HG03025 (cell line): ENCODE data around the gene CDC42BPB.

Source experiments
- ATAC-seq: cut with Tn5 transposase; IDR thresholded peaks from one replicate; pipeline ENCODE4 v1.9.1; 2021; ENCODE audit warnings: mild to moderate bottlenecking, moderate library complexity; ENCODE audit not compliant: unreplicated experiment, low FRiP score

CDC42BPB gene

DNA sequence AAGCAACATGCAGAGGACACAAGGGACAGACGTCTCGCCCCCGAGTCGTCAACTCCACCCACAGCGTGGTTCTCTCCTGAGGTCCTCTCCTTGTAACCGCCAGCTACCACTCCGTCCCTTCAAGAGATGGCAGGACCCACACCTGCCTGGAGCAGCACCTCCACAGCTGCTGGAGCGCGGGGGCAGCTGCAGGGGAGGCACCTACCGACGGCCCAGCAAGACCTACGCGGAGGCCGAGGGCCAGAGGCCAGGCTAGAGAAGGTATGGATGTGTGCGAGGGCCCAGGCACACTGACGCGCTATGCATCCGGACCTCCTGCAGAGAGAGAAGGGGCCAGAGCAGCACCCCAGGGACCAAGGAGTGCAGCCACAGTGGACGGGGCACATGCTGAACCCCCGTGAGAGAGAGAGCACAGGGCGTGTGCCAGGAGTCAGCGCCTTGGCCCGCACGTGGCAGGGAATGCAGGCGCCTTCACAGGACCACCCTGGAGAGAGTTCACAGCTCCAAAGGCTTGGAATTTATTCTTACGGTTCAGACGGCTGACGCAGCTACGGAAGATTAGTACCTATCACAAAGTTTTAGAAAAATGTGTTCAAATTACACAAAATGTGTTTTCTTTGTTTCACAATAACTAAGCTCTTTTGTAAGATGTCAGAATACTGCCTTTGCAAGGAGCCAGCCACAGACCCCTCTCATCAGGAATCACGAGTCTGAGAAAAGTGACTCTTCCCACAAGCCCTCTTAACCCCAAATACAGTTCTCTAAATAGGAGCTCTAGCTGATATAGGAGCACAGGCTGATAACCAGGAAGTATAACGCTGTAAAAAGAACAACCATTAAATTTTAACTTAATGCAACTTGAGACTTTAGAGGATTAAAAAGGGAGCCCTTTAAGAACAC, 36.8 kb downstream of the CDC42BPB start:
- ATAC-seq, result no peak

- no peak for ATAC-seq
Observed at GRCh38 chr14:103019826-103020225, 37.5 kb downstream of the CDC42BPB start.

DNA sequence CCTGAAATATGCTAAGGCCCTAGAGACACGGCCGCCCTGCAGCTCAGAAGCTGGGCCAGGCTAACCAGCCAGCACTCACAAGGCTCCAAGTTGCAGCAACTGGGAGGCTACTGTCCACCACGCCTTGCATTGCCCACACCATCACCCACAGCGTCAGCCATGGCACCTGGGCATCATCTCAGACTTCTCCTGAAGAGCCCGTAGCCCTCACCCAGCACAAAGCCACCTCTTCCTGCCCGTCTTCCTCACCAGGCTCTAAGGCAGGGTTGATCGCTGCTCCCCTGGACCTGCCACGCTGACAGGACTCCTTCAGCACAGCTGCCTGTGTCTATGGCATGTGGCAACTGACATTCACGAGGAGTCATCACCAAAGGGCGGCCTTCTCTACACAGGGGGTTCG, 38.1 kb downstream of the CDC42BPB start:
- no peak for ATAC-seq

DNA sequence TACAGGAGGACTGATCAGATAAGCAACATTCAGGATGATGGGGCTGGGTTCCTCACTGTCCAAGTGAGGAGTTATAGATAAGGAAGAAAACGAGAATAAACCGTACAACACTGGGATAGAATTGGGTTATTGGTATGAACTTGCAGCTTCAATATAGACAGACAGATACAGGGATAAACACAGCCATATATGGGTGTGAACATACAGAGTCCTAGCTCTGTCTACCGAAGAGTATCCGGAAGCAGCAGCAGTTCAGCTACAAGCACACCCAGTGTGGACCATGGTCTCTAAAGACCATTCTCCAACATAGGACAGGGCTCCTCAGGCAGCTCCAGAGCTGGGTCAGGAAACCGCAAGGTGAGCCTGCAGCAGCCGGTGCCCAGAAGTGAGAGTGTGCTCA, 40.8 kb downstream of the CDC42BPB start:
- no peak for ATAC-seq

GRCh38 chr14:103016071-103016470, 41.3 kb downstream of the CDC42BPB start:
- no peak for ATAC-seq

DNA sequence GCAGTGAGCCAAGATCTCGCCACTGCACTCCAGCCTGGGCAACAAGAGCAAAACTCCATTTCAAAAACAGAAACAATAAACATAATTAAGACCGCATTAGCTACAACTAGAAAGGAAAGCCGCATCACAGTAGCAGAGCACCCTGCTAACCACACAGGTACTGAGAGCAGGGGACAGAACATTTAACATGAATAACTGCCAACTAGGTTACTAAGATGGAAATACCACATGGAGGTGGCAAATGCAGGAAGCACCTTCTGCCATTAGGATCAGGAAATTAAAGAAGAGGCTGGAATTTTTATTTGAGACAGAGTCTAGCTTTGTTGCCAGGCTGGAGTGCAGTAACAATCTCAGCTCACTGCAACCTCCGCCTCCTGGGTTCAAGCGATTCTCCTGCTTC, 41.9 kb downstream of the CDC42BPB start:
- no peak for ATAC-seq

- no peak for ATAC-seq
Observed at GRCh38 chr14:103014466-103015228, 42.7 kb downstream of the CDC42BPB start.

DNA sequence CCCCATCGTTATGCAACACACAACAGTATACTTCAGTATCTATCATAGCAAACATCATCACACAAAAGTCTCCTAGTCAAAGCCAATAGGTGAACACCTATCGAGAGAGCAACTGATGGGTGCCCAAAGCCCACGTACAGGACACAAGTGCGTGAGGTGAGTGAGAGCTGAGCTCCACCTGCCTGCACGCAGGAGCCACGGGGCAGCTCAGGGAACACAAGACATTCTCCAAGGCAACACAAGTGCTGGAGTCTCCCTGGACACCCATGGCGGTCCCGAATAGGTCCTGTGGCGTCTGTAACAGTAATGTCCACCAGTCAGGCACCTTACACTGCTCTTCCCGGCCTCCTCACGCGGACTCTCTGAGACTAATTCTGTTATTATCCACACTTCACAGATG, 44.3 kb downstream of the CDC42BPB start:
- no peak for ATAC-seq

DNA sequence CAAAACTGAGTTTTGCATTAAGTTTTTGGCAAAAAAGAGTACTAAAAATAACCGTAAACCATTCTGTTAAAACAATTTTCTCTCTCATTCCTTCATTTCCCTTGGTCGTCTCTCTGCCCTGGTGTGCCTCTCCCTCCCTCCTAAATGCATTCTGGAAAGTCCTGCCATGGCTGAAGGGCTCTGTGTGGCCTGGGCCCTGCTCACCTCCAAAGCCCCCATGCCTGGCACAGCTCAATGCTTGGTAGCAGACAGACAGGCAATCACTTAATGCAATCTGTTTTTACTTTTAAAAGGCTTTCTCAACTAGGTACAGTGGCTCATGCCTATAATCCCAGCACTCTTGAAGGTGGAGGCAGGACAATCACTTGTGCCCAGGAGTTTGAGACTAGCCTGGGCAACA, 47.8 kb downstream of the CDC42BPB start:
- no peak for ATAC-seq

DNA sequence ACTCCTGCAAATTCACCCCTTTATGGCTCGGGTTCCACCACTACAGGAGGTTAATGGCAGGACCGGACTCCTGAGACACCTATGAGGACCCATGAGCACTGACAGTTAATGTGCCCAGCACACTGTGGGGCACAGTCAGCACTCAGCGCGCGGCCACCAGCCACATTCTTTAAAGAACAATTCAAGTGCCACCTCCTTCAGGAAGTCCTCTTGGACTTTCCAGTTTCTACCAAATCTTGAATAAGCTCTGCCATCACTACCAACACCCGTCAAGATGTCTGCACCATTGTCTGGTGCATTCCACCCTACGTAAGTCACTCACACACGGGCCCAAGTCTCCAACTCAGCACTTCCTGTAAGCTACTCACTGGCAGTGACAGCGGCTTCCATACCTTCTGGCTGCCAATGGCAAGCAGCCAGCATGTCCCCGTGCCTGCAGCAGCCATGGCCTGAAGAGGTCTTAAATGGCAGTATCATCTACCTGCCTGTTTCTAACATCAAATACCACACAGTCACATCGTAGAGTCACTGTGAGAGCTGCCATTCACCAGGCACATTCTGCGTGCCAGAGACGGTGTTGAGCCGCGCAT, 48.5 kb downstream of the CDC42BPB start:
- no peak for ATAC-seq

DNA sequence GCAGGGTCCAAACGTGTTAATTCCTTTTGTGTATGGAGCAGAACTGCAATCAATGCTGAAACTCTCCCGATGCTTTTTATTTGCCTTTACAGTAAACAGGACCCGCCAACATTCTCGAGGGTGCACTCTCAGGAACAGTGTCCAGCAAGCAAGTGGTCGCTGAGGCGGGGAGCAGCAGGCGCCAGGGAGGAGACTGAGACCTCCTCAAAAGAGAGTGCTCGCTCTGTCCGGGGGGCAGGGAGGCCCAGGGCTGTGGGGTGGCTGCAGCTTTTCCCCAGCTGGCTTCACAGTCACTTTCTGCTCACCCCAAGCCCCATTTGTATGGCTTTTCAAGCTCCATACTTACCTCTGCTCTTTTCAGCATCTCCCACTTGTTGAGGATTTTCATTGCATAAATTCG, 49.2 kb downstream of the CDC42BPB start:
- ATAC-seq, result no peak

- ATAC-seq, result no peak
Observed at GRCh38 chr14:103007555-103007954, 49.8 kb downstream of the CDC42BPB start.

DNA sequence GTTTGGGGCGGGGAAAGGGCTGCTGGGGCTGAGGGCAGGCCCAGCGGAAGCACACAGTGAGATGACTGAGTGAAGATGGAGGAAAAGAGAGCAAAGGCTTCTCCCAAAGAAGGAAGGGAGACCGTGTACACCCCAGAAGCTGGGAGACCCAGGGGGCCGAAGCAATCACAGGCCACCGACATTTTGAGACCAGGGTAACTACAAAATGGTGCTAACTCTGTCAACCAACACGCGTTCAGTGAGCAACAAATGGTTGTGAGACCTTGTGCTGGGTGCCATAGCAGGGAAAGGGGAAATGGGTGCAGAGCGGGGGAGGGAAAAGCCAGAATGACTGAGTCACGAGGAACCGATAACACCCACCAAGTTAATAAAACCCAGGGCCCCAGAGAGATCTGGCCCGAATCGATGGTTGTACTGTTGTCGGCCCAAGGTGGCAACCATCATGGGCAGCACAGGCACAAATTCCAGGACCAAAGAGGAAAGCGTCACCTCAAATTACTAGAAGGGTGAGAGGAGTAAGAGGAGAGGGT, 50.3 kb downstream of the CDC42BPB start:
- ATAC-seq, result no peak

- ATAC-seq, result no peak
Observed at GRCh38 chr14:103006106-103006505, 51.2 kb downstream of the CDC42BPB start.

DNA sequence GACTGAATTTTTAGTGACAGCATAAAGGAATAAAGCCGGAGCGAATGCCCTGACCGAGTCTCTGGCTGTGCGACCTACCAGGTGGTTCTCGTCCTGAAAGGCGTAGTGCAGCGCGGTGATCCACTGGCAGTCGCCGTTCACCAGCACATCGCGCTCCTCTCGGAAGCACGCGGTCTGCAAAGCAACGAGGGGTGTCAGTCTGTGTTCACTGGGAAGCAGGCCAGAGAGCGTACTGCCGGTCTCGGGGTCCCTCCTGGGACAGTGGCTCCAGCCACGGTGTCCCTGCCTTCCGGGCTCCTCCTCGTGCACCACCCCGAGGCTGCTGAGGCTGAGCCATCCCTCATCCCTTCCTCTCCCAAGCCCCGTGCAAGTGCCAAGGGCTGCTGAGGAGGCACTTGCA, 53.5 kb downstream of the CDC42BPB start:
- no peak for ATAC-seq

DNA sequence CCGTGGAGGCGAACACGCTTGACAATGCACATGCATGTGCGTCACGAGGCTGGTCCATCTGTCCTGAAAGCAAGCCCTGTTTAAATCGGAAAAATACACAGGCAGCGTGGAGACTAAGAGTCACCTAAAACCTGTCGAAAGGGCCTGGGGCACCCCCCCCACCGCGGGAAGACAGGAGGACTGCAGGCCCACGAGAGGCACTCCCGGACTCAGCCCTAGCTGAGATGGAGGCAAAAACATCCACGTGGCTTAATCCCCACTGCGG, 54.1 kb downstream of the CDC42BPB start:
- no peak for ATAC-seq

GRCh38 chr14:103002578-103003350, 54.6 kb downstream of the CDC42BPB start:
- no peak for ATAC-seq

DNA sequence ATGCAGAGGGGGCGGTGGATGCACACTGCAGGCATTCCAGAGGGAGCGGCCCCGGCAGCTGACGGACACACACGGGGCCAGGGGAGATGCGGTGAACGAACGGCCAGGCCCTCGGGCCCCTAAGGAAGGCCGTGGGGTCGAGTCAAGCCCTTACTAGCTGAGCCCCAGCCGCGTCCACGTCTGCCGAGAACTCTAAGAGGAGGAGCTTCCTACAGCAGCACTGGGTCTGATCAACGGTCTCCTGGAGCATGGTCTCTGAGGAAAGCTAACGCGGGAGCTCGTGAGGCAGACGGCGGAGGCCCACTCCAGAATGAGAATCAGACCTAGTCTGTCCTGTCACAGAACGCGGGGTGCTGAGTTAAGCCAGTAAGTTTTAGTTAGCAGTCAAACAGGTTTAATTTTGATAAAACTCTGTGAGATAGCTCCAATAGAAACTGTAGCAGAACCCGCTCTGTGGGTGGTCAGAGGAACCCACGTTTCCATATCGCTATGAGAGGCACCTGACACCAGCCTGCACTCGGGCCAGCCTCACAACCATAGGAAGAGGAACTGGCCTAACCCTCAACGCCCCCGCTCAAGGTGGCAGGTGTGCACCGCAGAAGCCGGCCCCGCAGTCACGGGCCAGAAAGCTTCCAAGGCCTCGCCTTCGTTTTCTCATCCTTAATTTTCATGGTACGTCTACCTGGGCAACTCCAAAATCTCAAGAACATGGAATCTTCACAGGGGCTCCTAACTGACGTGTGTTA, 55.5 kb downstream of the CDC42BPB start:
- ATAC-seq, result no peak

- no peak for ATAC-seq
Observed at GRCh38 chr14:103001226-103001625, 56.1 kb downstream of the CDC42BPB start.
